ENCODE data around the gene RHAG. TPM values are rescaled to one million over a fixed set of nuclear protein-coding genes. Genes with fewer than 3 reads are reported as not detected.

The RHAG gene
- total RNA-seq, 1 experiment from 2014 or later, result 0.23 TPM

- Histone ChIP-seq H3K36me3 (ENCODE audit: control insufficient read depth, insufficient read depth, low read length) (no peaks in the 10 kb centered on the region; the same call in 1 of the 2 replicates), H3K4me1 (ENCODE audit: control insufficient read depth, insufficient read depth, low read length) (no peaks in the 10 kb centered on the region), H3K27me3 (ENCODE audit: control insufficient read depth, insufficient read depth, low read length) (0 out of 2 replicates have a peak, but pooled peaks cover 2% of the 10 kb centered on the region), H3K9me3 (ENCODE audit: control insufficient read depth, insufficient read depth, low read depth, low read length) (no peaks in the 10 kb centered on the region), H3K4me3 (ENCODE audit: low read depth in 2 of 2, low read length in 2 of 2) (no peak overlapping the region), H3K27ac (ENCODE audit: low read length) (no peak overlapping the region)
- DNase-seq (ENCODE audit: low read depth, low spot score) (no peak), ATAC-seq (no peak)
- in situ Hi-C loops (cut with HindIII; ENCODE audit: low pct_unique_long_range_greater_than_20kb, low sequenced_read_pairs), result loop anchor here (25.0 kb wide), 1 partner anchor 198 kb away; no protein-coding TSS in a partner anchor
- TF ChIP-seq TCF7L2 (IDR thresholded peaks at IDR 0.05; ENCODE audit: low read depth, low read length), result no peak
- TF ChIP-seq CTCF (IDR thresholded peaks at IDR 0.05), result no peak
- TF ChIP-seq, protein P1, sequence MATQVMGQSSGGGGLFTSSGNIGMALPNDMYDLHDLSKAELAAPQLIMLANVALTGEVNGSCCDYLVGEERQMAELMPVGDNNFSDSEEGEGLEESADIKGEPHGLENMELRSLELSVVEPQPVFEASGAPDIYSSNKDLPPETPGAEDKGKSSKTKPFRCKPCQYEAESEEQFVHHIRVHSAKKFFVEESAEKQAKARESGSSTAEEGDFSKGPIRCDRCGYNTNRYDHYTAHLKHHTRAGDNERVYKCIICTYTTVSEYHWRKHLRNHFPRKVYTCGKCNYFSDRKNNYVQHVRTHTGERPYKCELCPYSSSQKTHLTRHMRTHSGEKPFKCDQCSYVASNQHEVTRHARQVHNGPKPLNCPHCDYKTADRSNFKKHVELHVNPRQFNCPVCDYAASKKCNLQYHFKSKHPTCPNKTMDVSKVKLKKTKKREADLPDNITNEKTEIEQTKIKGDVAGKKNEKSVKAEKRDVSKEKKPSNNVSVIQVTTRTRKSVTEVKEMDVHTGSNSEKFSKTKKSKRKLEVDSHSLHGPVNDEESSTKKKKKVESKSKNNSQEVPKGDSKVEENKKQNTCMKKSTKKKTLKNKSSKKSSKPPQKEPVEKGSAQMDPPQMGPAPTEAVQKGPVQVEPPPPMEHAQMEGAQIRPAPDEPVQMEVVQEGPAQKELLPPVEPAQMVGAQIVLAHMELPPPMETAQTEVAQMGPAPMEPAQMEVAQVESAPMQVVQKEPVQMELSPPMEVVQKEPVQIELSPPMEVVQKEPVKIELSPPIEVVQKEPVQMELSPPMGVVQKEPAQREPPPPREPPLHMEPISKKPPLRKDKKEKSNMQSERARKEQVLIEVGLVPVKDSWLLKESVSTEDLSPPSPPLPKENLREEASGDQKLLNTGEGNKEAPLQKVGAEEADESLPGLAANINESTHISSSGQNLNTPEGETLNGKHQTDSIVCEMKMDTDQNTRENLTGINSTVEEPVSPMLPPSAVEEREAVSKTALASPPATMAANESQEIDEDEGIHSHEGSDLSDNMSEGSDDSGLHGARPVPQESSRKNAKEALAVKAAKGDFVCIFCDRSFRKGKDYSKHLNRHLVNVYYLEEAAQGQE (IDR thresholded peaks at IDR 0.05; ENCODE audit: insufficient read depth in 1 of 2, low read depth in 2 of 2, low read length in 1 of 2), result no peak
- TF ChIP-seq POLR2AphosphoS5 (IDR thresholded peaks at IDR 0.05; ENCODE audit: low read depth, low read length), result no peak
- TF ChIP-seq SIN3A (IDR thresholded peaks at IDR 0.05; ENCODE audit: borderline replicate concordance, insufficient read depth, low read depth, low read length), result no peak
- no TSS peak for BruUV-seq (replicated peaks)
- CTCF ChIA-PET, result no interaction called here
- intact Hi-C loops (cut with micrococcal nuclease; ENCODE audit: unreplicated experiment), result no loop called here
- POLR2A ChIA-PET, result no interaction called here
These were observed 2.7 kb upstream of the RHAG start for GRCh38 chr6:49639177-49639817.

GRCh38 chr6:49637350-49637731 is 702 bp upstream of the RHAG start:
- BruUV-seq (replicated peaks), result no TSS peak
- ChIA-PET POLR2A (no interaction called here), CTCF (no interaction called here)
- Histone ChIP-seq H3K27ac (ENCODE audit: low read length) (no peak overlapping the region), H3K27me3 (ENCODE audit: control insufficient read depth, insufficient read depth, low read length) (0 out of 2 replicates have a peak, but pooled peaks cover 2% of the 10 kb centered on the region), H3K4me3 (ENCODE audit: low read depth in 2 of 2, low read length in 2 of 2) (no peak overlapping the region), H3K9me3 (ENCODE audit: control insufficient read depth, insufficient read depth, low read depth, low read length) (no peaks in the 10 kb centered on the region), H3K36me3 (ENCODE audit: control insufficient read depth, insufficient read depth, low read length) (no peaks in the 10 kb centered on the region; the same call in 1 of the 2 replicates), H3K4me1 (ENCODE audit: control insufficient read depth, insufficient read depth, low read length) (no peaks in the 10 kb centered on the region)
- intact Hi-C loops (cut with micrococcal nuclease; ENCODE audit: unreplicated experiment) (no loop called here), in situ Hi-C loops (cut with HindIII; ENCODE audit: low pct_unique_long_range_greater_than_20kb, low sequenced_read_pairs) (loop anchor here (25.0 kb wide), 1 partner anchor 200 kb away; no protein-coding TSS in a partner anchor)
- TF ChIP-seq CTCF (IDR thresholded peaks at IDR 0.05) (no peak), POLR2AphosphoS5 (IDR thresholded peaks at IDR 0.05; ENCODE audit: low read depth, low read length) (no peak), TCF7L2 (IDR thresholded peaks at IDR 0.05; ENCODE audit: low read depth, low read length) (no peak), SIN3A (IDR thresholded peaks at IDR 0.05; ENCODE audit: borderline replicate concordance, insufficient read depth, low read depth, low read length) (no peak)
- DNase-seq (ENCODE audit: low read depth, low spot score), result no peak
- no peak for ATAC-seq
